K562 (cell line): ENCODE data around the gene SHISA4. TPM values are rescaled to one million over a fixed set of nuclear protein-coding genes. Genes with fewer than 3 reads are reported as not detected.

Experiments used
- ATAC-seq: fragments of 200-7000 bp; cut with Tn5 transposase; 3 replicates; pipeline ENCODE4 v1.9.1; 2020; ENCODE audit warnings: moderate library complexity
- BruUV-seq: library from RNA; stranded (reverse); fragments of 400-500 nt; replicated peaks from 2 replicates; lab custom pipeline; 2021; lab: Mats Ljungman, UMichigan
- CTCF ChIA-PET: fragments of 300-600 bp; formaldehyde crosslinking; extraction: SDS; loops from one replicate; lab custom pipeline; 2021; ENCODE audit warnings: low intra/inter-chr PET ratio; lab: Yijun Ruan, JAX
- POLR2A ChIA-PET: fragments of 300-600, 350-650 bp; sonication (Branson Sonifier 250); formaldehyde crosslinking; extraction: SDS; loops from one replicate; lab custom pipeline; 2021; ENCODE audit warnings: antibody characterized with exemption, inconsistent platforms; lab: Yijun Ruan, JAX
- DNase-seq, 4 experiments: peaks; one replicate each; pipeline versions ENCODE4 v3.0.0 to v3.0.0-alpha.2; 2011 to 2018; ENCODE audit warnings: low spot score in 3 of 4, mixed read lengths in 3 of 4; ENCODE audit errors: extremely low read depth in 1 of 4
- FAIRE-seq: peaks from 2 replicates; lab custom pipeline; 2011; peaks lifted over from hg19 to GRCh38; lab: Jason Lieb, UNC
- H2AFZ ChIP-seq: 2 replicates; pipeline ENCODE4 v1.6.0; 2011; ENCODE audit warnings: low read depth, low read length, control low read depth, inconsistent platforms
- H3K27ac ChIP-seq: fragments of 200-600 bp; 3 replicates; pipeline ENCODE4 v1.8.0; 2011; ENCODE audit warnings: low read depth, mild to moderate bottlenecking, control low read depth, inconsistent platforms, low read length, moderate library complexity, mixed read lengths; ENCODE audit errors: extremely low read depth
- H3K27me3 ChIP-seq, 2 experiments: fragments of 300-600 bp in 1 of 2; 2 replicates in 1 of 2; 3 replicates in 1 of 2; pipeline versions ENCODE4 v1.6.0 to v1.8.0; 2011; ENCODE audit warnings: inconsistent platforms in 2 of 2, low read length in 2 of 2, mild to moderate bottlenecking in 1 of 2, mixed read lengths in 1 of 2, moderate library complexity in 1 of 2; ENCODE audit not compliant: control insufficient read depth in 2 of 2, insufficient read depth in 2 of 2
- H3K36me3 ChIP-seq: fragments of 300-600 bp; 3 replicates; pipeline ENCODE4 v1.8.0; 2011; ENCODE audit warnings: mild to moderate bottlenecking, low read length, inconsistent platforms; ENCODE audit not compliant: control insufficient read depth, insufficient read depth
- H3K4me1 ChIP-seq, 2 experiments: fragments of 200-600 bp in 1 of 2; replicated peaks in 1 of 2; 2 replicates in 1 of 2; 3 replicates in 1 of 2; pipeline versions ENCODE4 v1.5.1 to v1.8.0; 2011; ENCODE audit warnings: inconsistent platforms in 2 of 2, low read length in 2 of 2, mild to moderate bottlenecking in 1 of 2, mixed read lengths in 1 of 2, moderate library complexity in 1 of 2; ENCODE audit not compliant: control insufficient read depth in 2 of 2, insufficient read depth in 2 of 2
- H3K4me2 ChIP-seq: 2 replicates; pipeline ENCODE4 v1.6.1; 2011; ENCODE audit warnings: low read length, control low read depth, inconsistent platforms, mixed read lengths; ENCODE audit not compliant: insufficient read depth
- H3K4me3 ChIP-seq: fragments of 200-600 bp; sonication (generic), shearing (Covaris generic); 2 replicates; pipeline ENCODE4 v1.5.1; 2016; ENCODE audit warnings: control low read depth, inconsistent platforms
- H3K79me2 ChIP-seq: fragments of 200-600 bp; 3 replicates; pipeline ENCODE4 v1.8.0; 2011; ENCODE audit warnings: low read length, inconsistent platforms; ENCODE audit not compliant: control insufficient read depth, insufficient read depth
- H3K9ac ChIP-seq, 2 experiments: 2 replicates each; pipeline versions ENCODE4 v1.6.0 to v1.6.1; 2011; ENCODE audit warnings: low read depth in 2 of 2, low read length in 2 of 2, control low read depth in 1 of 2, inconsistent platforms in 1 of 2, mild to moderate bottlenecking in 1 of 2, mixed read lengths in 1 of 2; ENCODE audit not compliant: insufficient read depth in 1 of 2
- H3K9me1 ChIP-seq: one replicate; pipeline ENCODE4 v1.6.0; 2011; ENCODE audit warnings: inconsistent platforms, mild to moderate bottlenecking, low read length, moderate library complexity; ENCODE audit not compliant: control insufficient read depth, insufficient read depth
- H3K9me3 ChIP-seq: replicated peaks from 2 replicates; pipeline ENCODE4 v1.5.1; 2011; ENCODE audit warnings: low read depth, low read length, inconsistent platforms; ENCODE audit not compliant: control insufficient read depth, insufficient read depth
- H4K20me1 ChIP-seq: replicated peaks from 2 replicates; pipeline ENCODE4 v1.6.1; 2011; ENCODE audit warnings: low read length, inconsistent platforms, mixed read lengths; ENCODE audit not compliant: control insufficient read depth, insufficient read depth
- CTCF ChIP-seq, 3 experiments: IDR thresholded peaks in 2 of 3; conservative IDR thresholded peaks in 1 of 3; 2 replicates each; pipeline ENCODE4 v1.5.1; 2011 to 2012; ENCODE audit warnings: low read length in 3 of 3, mild to moderate bottlenecking in 3 of 3, control low read depth in 2 of 3, improper control_type of control experiment in 1 of 3, inconsistent platforms in 1 of 3, low read depth in 1 of 3, mixed read lengths in 1 of 3, moderate library complexity in 1 of 3; ENCODE audit not compliant: insufficient read depth in 2 of 3
- HEY1 ChIP-seq: fragments of 250-450 bp; sonication (Bioruptor Pico); IDR thresholded peaks from 2 replicates; pipeline ENCODE4 v1.5.0; 2020; ENCODE audit warnings: mild to moderate bottlenecking, moderate library complexity, borderline replicate concordance
- POLR2AphosphoS5 ChIP-seq: IDR thresholded peaks from 2 replicates; pipeline ENCODE4 v1.6.1; 2011; ENCODE audit warnings: mild to moderate bottlenecking, low read depth, low read length, moderate library complexity; ENCODE audit not compliant: control insufficient read depth, insufficient read depth
- RAD21 ChIP-seq, 2 experiments: fragments of 250-450 bp in 1 of 2; fragments of 450-650 bp in 1 of 2; sonication (Bioruptor Pico) in 1 of 2; formaldehyde crosslinking in 1 of 2; IDR thresholded peaks in 1 of 2; conservative IDR thresholded peaks in 1 of 2; 2 replicates each; pipeline versions ENCODE4 v1.4.0 to v1.8.0; 2020 to 2022; ENCODE audit warnings: mild to moderate bottlenecking in 2 of 2, moderate library complexity in 1 of 2
- SMC3 ChIP-seq: conservative IDR thresholded peaks from 2 replicates; pipeline ENCODE4 v1.6.1; 2011; ENCODE audit warnings: low read depth, low read length, improper control_type of control experiment; ENCODE audit not compliant: insufficient read depth
- ZNF263 ChIP-seq: sonication (generic); formaldehyde crosslinking; IDR thresholded peaks from 2 replicates; pipeline ENCODE4 v1.8.0; 2022; ENCODE audit warnings: mild to moderate bottlenecking, missing genetic modification reagents, borderline replicate concordance
- ZNF395 ChIP-seq: fragments of 200-800 bp; sonication (Bioruptor generic); IDR thresholded peaks from 2 replicates; pipeline ENCODE4 v1.6.1; 2017; ENCODE audit warnings: missing genetic modification characterization, missing compliant biosample characterization
- WGBS: fragments of 100-300 bp; shearing (Covaris generic); methylation state at CpG from one replicate; pipeline ENCODE4 v1.1.6; 2016; ENCODE audit warnings: low coverage, mixed read lengths; ENCODE audit not compliant: insufficient coverage; ENCODE audit errors: missing lambda C conversion rate; 5-methylcytosine and 5-hydroxymethylcytosine counted together
- in situ Hi-C: fragments of 300-500 bp; cut with MboI; formaldehyde crosslinking; loops from 4 replicates; pipeline ENCODE4 v1.15.0; 2018; ENCODE audit warnings: inconsistent platforms, mixed read lengths
- intact Hi-C: fragments of 100-400 bp; cut with micrococcal nuclease; formaldehyde crosslinking; loops from 2 replicates; pipeline ENCODE4 v1.14.2; 2022
- polyA plus RNA-seq, 8 experiments: library from polyadenylated mRNA; depleted of rRNA in 4 of 8; stranded (reverse) in 5 of 8; unstranded in 3 of 8; fragments of >200 nt; fragmentation: Nextera tagmentation in 2 of 8; fragmentation: Illumina TruSeq in 1 of 8; extraction: Ambion mirVana in 2 of 8; extraction: Trizol in 1 of 8; gene quantifications; 2 replicates each; pipeline versions ENCODE4 v1.2.1 to v1.2.3, GENCODE V29; 2011 to 2014; ENCODE audit warnings: inconsistent platforms in 1 of 8, missing spikeins in 1 of 8
- total RNA-seq, 7 experiments: library from RNA; depleted of rRNA in 6 of 7; stranded (reverse); fragments of >200 nt in 6 of 7; fragmentation: Illumina TruSeq in 2 of 7; extraction: Trizol in 2 of 7; gene quantifications; 2 replicates each; pipeline versions ENCODE4 v1.2.1 to v1.2.3, GENCODE V29; 2011 to 2021; ENCODE audit warnings: low replicate concordance in 1 of 7
- TF ChIP-seq, protein P1 (sequence below): IDR thresholded peaks from 2 replicates; pipeline ENCODE4 v1.6.1; 2012; ENCODE audit warnings: low read depth, low read length, improper control_type of control experiment, borderline replicate concordance

Gene SHISA4
- total and polyA plus RNA-seq, 9 of the 15 experiments (the other 6 are each of a cell fraction or from before 2014, with no cell fraction given): 0.15 to 0.95 (median 0.68) TPM; not detected in 2

GRCh38 chr1:201874672-201875071 is 14.0 kb upstream of the SHISA4 start (continued):
- TF ChIP-seq ZNF263 (peak; percentile 78; the same call in 1 of the 2 replicates), POLR2AphosphoS5 (peak; percentile 10; the same call in 1 of the 2 replicates), ZNF395 (no peak)
- TF ChIP-seq, protein P1, sequence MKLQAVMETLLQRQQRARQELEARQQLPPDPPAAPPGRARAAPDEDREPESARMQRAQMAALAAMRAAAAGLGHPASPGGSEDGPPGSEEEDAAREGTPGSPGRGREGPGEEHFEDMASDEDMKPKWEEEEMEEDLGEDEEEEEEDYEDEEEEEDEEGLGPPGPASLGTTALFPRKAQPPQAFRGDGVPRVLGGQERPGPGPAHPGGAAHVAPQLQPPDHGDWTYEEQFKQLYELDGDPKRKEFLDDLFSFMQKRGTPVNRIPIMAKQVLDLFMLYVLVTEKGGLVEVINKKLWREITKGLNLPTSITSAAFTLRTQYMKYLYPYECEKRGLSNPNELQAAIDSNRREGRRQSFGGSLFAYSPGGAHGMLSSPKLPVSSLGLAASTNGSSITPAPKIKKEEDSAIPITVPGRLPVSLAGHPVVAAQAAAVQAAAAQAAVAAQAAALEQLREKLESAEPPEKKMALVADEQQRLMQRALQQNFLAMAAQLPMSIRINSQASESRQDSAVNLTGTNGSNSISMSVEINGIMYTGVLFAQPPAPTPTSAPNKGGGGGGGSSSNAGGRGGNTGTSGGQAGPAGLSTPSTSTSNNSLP: no peak

GRCh38 chr1:201876148-201876818 is 12.4 kb upstream of the SHISA4 start:
- no peak for FAIRE-seq
- ChIA-PET CTCF (interaction anchor here (0.6 to 1.2 kb wide), 2 partner anchors 96 to 166 kb away, joined by 3 to 6 read pairs; no protein-coding TSS in a partner anchor), POLR2A (no interaction called here)
- Histone ChIP-seq H3K9ac (no peak overlapping the region), H4K20me1 (peaks cover 4% of the 10 kb centered on the region), H3K9me1 (no peaks in the 10 kb centered on the region), H3K79me2 (no peaks in the 10 kb centered on the region)
- 70% methylated on average over 8 of the region's 8 CpGs for WGBS
- BruUV-seq: no TSS peak
- TF ChIP-seq HEY1 (CRISPR knock-in tag): no peak
- 0 out of 2 replicates have a peak, but pooled peaks have one; percentile 35 for TF ChIP-seq SMC3
- TF ChIP-seq CTCF (IDR thresholded peaks at IDR 0.05 in 2 of 3, conservative IDR thresholded peaks at IDR 0.05 in 1 of 3; ENCODE audit: insufficient read depth in 2 of 3, low read depth in 1 of 3, low read length in 3 of 3): peak; percentile 53 to 68 (median 61)
- TF ChIP-seq RAD21 (CRISPR knock-in tag; conservative IDR thresholded peaks at IDR 0.05 in 1 of 2, IDR thresholded peaks at IDR 0.05 in 1 of 2): peak in 1 of 2 experiments; percentile 42; a peak in 2 of 4 replicates
- TF ChIP-seq, all 486 proteins: peak for 3
- no peaks in the 10 kb centered on the region for H3K4me1 ChIP-seq
- H3K9me3 ChIP-seq: no peaks in the 10 kb centered on the region
- in situ Hi-C loops: no loop called here
- no peaks in the 10 kb centered on the region for H3K27me3 ChIP-seq
- intact Hi-C loops: no loop called here
- DNase-seq (peak; percentile 27 to 48 (median 44)), ATAC-seq (peak; percentile 68)
- no peak overlapping the region for H2AFZ ChIP-seq
- H3K4me2 ChIP-seq: no peak overlapping the region
- peaks cover 64% of the 10 kb centered on the region for H3K36me3 ChIP-seq
- H3K27ac ChIP-seq: no peak overlapping the region
- H3K4me3 ChIP-seq: no peak overlapping the region
